GM12865 (cell line): Measurements from ENCODE around the gene CLDN3.
A peak's percentile ranks its signal among the peaks of the same experiment; 100 is the strongest.

Experiments used
- DNase-seq: peaks from one replicate; pipeline ENCODE4 v3.0.0; 2010; ENCODE audit warnings: low read depth
- H3K4me3 ChIP-seq: 2 replicates; pipeline ENCODE4 v1.5.1; 2011; ENCODE audit warnings: mild to moderate bottlenecking, low read depth, low read length, control low read depth
- TF ChIP-seq, protein P1 (sequence below): IDR thresholded peaks from 2 replicates; pipeline ENCODE4 v1.5.1; 2011; ENCODE audit warnings: low read length, control low read depth, low read depth, inconsistent platforms; ENCODE audit not compliant: insufficient read depth; ENCODE audit errors: missing control alignments

CLDN3 gene

DNA sequence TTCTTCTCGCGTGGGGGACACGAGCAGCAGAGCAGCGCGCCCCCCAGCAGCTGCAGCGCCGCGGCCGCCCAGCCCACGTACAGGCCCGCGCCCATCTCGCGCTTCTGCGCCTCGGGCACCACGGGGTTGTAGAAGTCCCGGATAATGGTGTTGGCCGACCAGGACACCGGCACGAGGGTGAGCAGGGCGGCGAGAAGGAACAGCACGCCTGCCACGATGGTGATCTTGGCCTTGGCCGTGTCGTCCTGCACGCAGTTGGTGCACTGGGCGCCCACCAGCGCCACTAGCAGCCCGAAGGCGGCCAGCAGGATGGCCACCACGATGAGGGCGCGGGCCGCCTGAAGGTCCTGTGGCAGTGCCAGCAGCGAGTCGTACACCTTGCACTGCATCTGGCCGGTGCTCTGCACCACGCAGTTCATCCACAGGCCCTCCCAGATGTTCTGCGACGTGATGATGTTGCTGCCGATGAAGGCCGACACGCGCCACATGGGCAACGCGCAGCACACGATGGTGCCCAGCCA, 529 bp downstream of the CLDN3 start:
- no peak overlapping the region for H3K4me3 ChIP-seq
- TF ChIP-seq, protein P1, sequence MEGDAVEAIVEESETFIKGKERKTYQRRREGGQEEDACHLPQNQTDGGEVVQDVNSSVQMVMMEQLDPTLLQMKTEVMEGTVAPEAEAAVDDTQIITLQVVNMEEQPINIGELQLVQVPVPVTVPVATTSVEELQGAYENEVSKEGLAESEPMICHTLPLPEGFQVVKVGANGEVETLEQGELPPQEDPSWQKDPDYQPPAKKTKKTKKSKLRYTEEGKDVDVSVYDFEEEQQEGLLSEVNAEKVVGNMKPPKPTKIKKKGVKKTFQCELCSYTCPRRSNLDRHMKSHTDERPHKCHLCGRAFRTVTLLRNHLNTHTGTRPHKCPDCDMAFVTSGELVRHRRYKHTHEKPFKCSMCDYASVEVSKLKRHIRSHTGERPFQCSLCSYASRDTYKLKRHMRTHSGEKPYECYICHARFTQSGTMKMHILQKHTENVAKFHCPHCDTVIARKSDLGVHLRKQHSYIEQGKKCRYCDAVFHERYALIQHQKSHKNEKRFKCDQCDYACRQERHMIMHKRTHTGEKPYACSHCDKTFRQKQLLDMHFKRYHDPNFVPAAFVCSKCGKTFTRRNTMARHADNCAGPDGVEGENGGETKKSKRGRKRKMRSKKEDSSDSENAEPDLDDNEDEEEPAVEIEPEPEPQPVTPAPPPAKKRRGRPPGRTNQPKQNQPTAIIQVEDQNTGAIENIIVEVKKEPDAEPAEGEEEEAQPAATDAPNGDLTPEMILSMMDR: no peak
- DNase-seq: no peak

DNA sequence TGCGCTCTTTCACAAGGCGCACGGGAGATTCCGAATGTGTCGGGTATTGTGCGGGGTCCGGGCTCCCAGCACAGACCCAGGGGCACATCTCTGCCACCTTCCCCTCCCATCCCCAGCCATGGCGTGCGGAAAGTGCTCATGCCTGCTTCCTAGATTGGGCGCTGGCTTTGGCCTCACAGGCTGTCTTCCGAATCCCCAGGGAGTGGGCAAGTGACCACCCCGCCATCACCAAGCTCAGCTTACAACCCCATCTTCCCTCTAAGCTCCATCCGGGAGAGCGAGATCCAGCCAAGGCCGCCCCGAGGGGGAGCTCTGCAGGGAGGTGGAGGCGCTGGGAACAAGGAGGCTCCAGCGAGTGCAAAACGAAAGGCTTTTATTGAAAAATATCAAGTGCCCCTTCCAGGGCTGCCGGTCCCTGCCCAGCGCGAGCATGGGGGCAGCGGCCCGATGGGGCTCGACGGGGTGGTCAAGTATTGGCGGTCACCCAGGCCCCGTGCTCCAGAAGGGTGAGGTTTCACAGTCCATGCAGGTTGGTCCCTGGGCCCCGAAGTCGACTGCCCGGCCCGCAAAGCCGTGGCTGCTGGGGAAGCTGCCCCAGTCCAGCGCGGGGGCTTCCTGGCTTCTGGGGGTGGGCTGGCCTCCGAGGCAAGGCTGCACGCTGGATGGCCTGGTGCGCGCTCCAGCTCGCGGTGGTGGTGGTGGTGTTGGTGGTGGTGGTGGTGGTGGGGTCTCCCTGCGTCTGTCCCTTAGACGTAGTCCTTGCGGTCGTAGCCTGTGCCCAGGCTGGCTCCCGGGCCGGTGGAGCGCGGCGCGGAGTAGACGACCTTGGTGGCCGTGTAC, 1.2 kb downstream of the CLDN3 start:
- DNase-seq: no peak
- H3K4me3 ChIP-seq: no peak overlapping the region
- TF ChIP-seq, protein P1: no peak

DNA sequence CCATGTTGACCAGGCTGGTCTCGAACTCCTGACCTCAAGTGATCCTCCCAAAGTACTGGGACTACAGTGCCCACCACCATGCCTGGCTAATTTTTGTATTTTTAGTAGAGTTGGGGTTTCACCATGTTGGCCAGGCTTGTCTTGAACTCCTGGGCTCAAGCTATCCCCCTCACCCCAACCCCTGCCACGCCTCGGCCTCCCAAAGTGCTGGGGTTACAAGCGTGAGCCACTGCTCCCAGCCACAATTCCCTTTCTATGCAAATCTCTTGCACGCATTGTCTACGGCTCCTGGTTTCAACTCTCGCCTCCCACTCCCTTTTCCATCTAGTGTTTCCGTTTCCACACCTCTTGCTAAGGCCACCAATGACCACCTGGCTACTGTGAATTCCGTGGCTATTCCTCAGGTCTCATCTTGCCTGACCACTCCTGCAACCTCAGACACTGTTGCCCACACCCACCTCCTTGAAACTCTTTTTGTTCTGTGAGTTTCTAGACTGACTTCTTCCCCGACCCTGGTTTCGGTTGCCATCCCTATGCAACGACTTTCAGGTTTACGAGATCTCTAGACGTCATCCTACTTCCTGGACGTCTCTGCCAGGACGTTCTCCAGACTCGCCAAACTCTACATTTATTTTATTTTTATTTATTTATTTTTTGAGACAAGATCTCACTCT, 3.4 kb downstream of the CLDN3 start:
- TF ChIP-seq, protein P1: no peak
- DNase-seq: peak; percentile 28
- H3K4me3 ChIP-seq: no peak overlapping the region

DNA sequence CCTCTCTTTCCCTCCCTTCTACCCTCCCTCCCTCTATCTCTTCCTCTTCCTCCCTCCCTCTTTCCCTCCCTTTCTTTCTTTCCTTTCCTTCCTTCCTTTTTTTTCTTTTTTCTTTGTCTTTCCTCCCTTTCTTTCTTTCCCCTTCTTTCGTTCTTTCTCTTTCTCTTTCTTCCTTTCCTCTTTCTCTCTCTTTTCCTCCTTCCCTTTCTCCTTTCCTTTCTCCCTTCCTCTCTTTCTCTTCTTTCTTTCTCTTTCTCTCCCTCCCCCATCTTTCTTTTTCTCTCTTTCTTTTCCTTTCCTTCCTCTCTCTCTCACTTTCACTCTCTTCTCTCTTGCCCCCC, 7.4 kb downstream of the CLDN3 start:
- TF ChIP-seq, protein P1: no peak
- no peak overlapping the region for H3K4me3 ChIP-seq
- no peak for DNase-seq

DNA sequence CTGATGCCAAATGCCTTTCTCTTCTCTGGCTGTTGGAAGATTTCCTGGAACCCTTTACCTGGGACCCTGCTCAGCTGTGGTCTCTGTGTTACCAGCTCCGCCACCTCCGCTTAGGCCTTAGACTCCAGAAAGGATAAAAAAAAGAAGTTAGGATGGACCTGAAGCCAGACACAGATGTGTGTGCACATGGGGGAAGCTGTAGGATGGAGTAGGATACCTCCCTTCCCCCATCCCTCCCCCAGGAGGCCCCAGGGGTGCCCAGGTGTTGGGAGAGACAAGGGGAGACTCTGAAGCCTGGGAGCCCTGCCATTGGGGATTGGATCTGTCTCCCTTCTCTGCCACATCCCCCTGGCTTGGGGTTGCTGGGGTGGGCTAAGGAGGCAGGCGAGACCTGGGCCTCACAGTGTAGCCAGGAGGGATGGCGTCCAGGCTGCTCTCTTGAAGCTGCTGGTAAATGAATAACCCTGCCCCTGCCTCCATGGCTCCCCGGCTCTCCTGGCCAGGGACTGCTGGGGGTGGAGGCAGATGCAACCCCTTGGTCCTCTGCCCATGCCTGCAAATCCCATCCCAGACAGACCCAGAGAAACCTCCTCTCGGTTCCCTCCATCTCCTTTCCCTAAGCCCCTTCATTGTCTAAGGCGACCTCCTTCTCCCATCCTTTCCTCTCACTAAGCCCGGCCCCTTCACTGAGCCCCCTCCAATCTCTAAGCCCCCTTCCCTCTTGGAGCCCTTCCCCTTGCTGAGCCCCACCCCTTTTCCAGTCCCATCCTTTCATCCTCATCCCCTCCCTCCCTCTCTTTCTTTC, 8.0 kb downstream of the CLDN3 start:
- no peak overlapping the region for H3K4me3 ChIP-seq
- TF ChIP-seq, protein P1: no peak
- DNase-seq: no peak

DNA sequence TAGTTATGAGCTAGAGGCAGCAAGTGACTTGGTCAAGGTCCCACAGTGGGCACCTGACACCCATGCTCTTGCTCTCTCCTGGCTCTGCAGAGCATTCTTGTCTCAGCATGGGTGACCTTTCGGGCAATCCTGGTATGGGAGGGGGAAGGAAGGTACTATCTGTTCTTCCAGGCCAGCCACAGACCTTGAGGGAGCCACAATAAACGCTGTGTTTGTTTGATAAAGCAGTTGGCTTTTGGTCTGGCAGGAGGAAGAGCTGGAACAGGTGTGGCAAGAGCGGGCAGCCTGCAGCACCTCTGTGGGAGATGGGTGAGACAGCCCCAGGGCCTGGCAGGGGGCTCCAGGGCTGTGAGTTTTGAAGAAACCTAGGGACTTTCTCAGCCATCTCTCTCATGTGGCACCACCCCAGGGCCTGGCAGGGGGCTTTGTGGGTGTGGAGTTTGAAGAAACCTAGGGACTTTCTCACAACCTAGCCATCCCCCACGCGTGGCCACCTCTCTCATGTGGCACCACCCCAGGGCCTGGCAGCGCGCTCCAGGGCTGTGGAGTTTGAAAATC, 11.4 kb downstream of the CLDN3 start:
- DNase-seq: no peak
- TF ChIP-seq, protein P1: no peak
- no peak overlapping the region for H3K4me3 ChIP-seq
